A673 (cell line): Measurements from ENCODE around the gene TTC7B.

Source experiments
- CTCF ChIP-seq: fragments of 300-800, 200-600 bp; sonication (generic); conservative IDR thresholded peaks from 2 replicates; pipeline ENCODE4 v1.5.1; 2017; ENCODE audit warnings: low read depth, mild to moderate bottlenecking, antibody characterized with exemption, low read length, moderate library complexity, mixed read lengths
- EZH2 ChIP-seq: fragments of 200-600 bp; sonication (generic); IDR thresholded peaks from 2 replicates; pipeline ENCODE4 v1.6.1; 2017; ENCODE audit warnings: borderline replicate concordance, low read depth, mild to moderate bottlenecking, mixed read lengths, antibody characterized with exemption, low read length; ENCODE audit not compliant: poor library complexity, severe bottlenecking

DNA sequence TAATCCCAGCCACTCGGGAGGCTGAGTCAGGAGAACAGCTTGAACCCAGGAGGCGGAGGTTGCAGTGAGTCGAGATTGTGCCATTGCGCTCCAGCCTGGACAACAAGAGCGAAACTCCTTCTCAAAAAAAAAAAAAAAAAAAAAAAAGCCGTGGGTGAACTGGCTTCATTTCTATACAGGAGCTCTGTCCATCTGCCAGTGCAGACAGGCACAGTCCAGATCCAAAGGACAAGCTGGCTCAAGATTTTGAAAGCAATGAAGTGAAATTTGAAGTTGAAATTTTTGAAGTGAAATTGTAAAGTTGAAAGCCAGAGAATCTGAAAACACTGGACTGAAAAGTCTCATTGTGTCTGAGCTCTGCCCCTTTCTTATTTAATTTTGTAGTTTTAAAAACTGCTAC, 284.7 kb downstream of the TTC7B start:
- TF ChIP-seq CTCF (no peak), EZH2 (no peak)
